Osteocyte (in vitro differentiated cells): Measurements from ENCODE around the gene STAMBPL1. TPM values are rescaled to one million over a fixed set of nuclear protein-coding genes. Genes with fewer than 3 reads are reported as not detected.
"Not testable (repeated sequence)": the region's sequence is repeated elsewhere in the genome, so short reads cannot be mapped to it uniquely, and the experiment has no call there.

Source experiments
- DNase-seq: peaks from one replicate; pipeline ENCODE4 v3.0.0; 2021; ENCODE audit warnings: mixed read lengths; ENCODE audit not compliant: unreplicated experiment; ENCODE audit errors: extremely low spot score
- H3K27ac Mint-ChIP-seq: one replicate; pipeline ENCODE4 v1.8.0; 2021; ENCODE audit warnings: mild to moderate bottlenecking, mixed read lengths; ENCODE audit not compliant: unreplicated experiment
- H3K27me3 Mint-ChIP-seq: one replicate; pipeline ENCODE4 v1.8.0; 2021; ENCODE audit warnings: mixed read lengths; ENCODE audit not compliant: unreplicated experiment
- H3K36me3 Mint-ChIP-seq: one replicate; pipeline ENCODE4 v1.8.0; 2021; ENCODE audit warnings: mixed read lengths; ENCODE audit not compliant: unreplicated experiment
- H3K4me1 Mint-ChIP-seq: one replicate; pipeline ENCODE4 v1.8.0; 2021; ENCODE audit warnings: mixed read lengths; ENCODE audit not compliant: unreplicated experiment
- H3K4me3 Mint-ChIP-seq: one replicate; pipeline ENCODE4 v1.8.0; 2021; ENCODE audit warnings: mild to moderate bottlenecking, moderate library complexity, mixed read lengths; ENCODE audit not compliant: unreplicated experiment
- H3K9me3 Mint-ChIP-seq: one replicate; pipeline ENCODE4 v1.8.0; 2021; ENCODE audit warnings: mixed read lengths; ENCODE audit not compliant: unreplicated experiment
- CTCF ChIP-seq: fragments of 200-600 bp; sonication (generic); IDR thresholded peaks from 2 replicates; pipeline ENCODE4 v1.5.0; 2021; ENCODE audit warnings: antibody characterized with exemption, mild to moderate bottlenecking, moderate library complexity
- total RNA-seq: library from RNA; stranded (reverse); gene quantifications from 2 replicates; pipeline ENCODE4 v1.2.1, GENCODE V29; 2021

The STAMBPL1 gene
- total RNA-seq, 1 donor from 2014 or later, result 4.8 TPM

- H3K27ac Mint-ChIP-seq, result no peak overlapping the region
- peaks cover 29% of the 10 kb centered on the region for H3K4me1 Mint-ChIP-seq
- H3K9me3 Mint-ChIP-seq, result no peaks in the 10 kb centered on the region
- H3K27me3 Mint-ChIP-seq, result no peaks in the 10 kb centered on the region
- no peak for DNase-seq
- H3K4me3 Mint-ChIP-seq, result no peak overlapping the region
- peaks cover 1% of the 10 kb centered on the region for H3K36me3 Mint-ChIP-seq
- no peak for TF ChIP-seq CTCF
These were observed 51.5 kb downstream of the STAMBPL1 start for GRCh38 chr10:88931548-88931947.

- H3K27ac Mint-ChIP-seq, DNase-seq, H3K36me3 Mint-ChIP-seq, H3K9me3 Mint-ChIP-seq, H3K4me3 Mint-ChIP-seq, H3K27me3 Mint-ChIP-seq: not testable (repeated sequence)
- H3K4me1 Mint-ChIP-seq, result peaks cover 24% of the 10 kb centered on the region
These were observed 52.0 kb downstream of the STAMBPL1 start for GRCh38 chr10:88932029-88932428.

- peak; percentile 92 for TF ChIP-seq CTCF
- Mint-ChIP-seq H3K9me3 (no peaks in the 10 kb centered on the region), H3K4me3 (no peak overlapping the region), H3K27ac (peak overlapping the region; percentile 23), H3K36me3 (peaks cover 6% of the 10 kb centered on the region), H3K27me3 (no peaks in the 10 kb centered on the region), H3K4me1 (peaks cover 17% of the 10 kb centered on the region)
- peak; percentile 88 for DNase-seq
These were observed 52.7 kb downstream of the STAMBPL1 start for GRCh38 chr10:88932539-88933256.

GRCh38 chr10:88933564-88933963, 53.5 kb downstream of the STAMBPL1 start:
- no peaks in the 10 kb centered on the region for H3K9me3 Mint-ChIP-seq
- H3K36me3 Mint-ChIP-seq, result peaks cover 8% of the 10 kb centered on the region
- H3K27ac Mint-ChIP-seq, result no peak overlapping the region
- no peak overlapping the region for H3K4me3 Mint-ChIP-seq
- TF ChIP-seq CTCF, result no peak
- no peak for DNase-seq
- H3K4me1 Mint-ChIP-seq, result peaks cover 17% of the 10 kb centered on the region
- H3K27me3 Mint-ChIP-seq, result no peaks in the 10 kb centered on the region

- no peaks in the 10 kb centered on the region for H3K9me3 Mint-ChIP-seq
- peak; percentile 82 for TF ChIP-seq CTCF
- no peak for DNase-seq
- peak overlapping the region; percentile 81 for H3K27ac Mint-ChIP-seq
- no peaks in the 10 kb centered on the region for H3K27me3 Mint-ChIP-seq
- peaks cover 11% of the 10 kb centered on the region for H3K36me3 Mint-ChIP-seq
- H3K4me3 Mint-ChIP-seq, result no peak overlapping the region
- H3K4me1 Mint-ChIP-seq, result peaks cover 17% of the 10 kb centered on the region
These were observed 55.0 kb downstream of the STAMBPL1 start for GRCh38 chr10:88934900-88935672.
